ENCODE results near the gene TCOF1.

The TCOF1 gene

GRCh38 chr5:150389531-150390266, 32.2 kb downstream of the TCOF1 start:
- DNase-seq (ENCODE audit: low read depth, low spot score), result no peak

- DNase-seq (ENCODE audit: low read depth, low spot score), result no peak
Measured at GRCh38 chr5:150391064-150391834, 33.8 kb downstream of the TCOF1 start.

GRCh38 chr5:150391986-150392385, 34.5 kb downstream of the TCOF1 start:
- DNase-seq (ENCODE audit: low read depth, low spot score), result no peak

- no peak for DNase-seq (ENCODE audit: low read depth, low spot score)
Measured at GRCh38 chr5:150392680-150393079, 35.2 kb downstream of the TCOF1 start.

GRCh38 chr5:150393096-150393645, 35.7 kb downstream of the TCOF1 start:
- DNase-seq (ENCODE audit: low read depth, low spot score), result no peak

GRCh38 chr5:150394131-150394530, 36.6 kb downstream of the TCOF1 start:
- DNase-seq (ENCODE audit: low read depth, low spot score), result no peak

- no peak for DNase-seq (ENCODE audit: low read depth, low spot score)
Measured at GRCh38 chr5:150394912-150395687, 37.6 kb downstream of the TCOF1 start.

- no peak for DNase-seq (ENCODE audit: low read depth, low spot score)
Measured at GRCh38 chr5:150395688-150395975, 38.1 kb downstream of the TCOF1 start.

- no peak for DNase-seq (ENCODE audit: low read depth, low spot score)
Measured at GRCh38 chr5:150396267-150396666, 38.8 kb downstream of the TCOF1 start.

GRCh38 chr5:150397146-150397781, 39.8 kb downstream of the TCOF1 start:
- DNase-seq (ENCODE audit: low read depth, low spot score), result no peak

GRCh38 chr5:150397782-150398721, 40.6 kb downstream of the TCOF1 start:
- no peak for DNase-seq (ENCODE audit: low read depth, low spot score)

- no peak for DNase-seq (ENCODE audit: low read depth, low spot score)
Measured at GRCh38 chr5:150398722-150399523, 41.4 kb downstream of the TCOF1 start.

GRCh38 chr5:150399524-150400211, 42.2 kb downstream of the TCOF1 start:
- DNase-seq (ENCODE audit: low read depth, low spot score), result no peak

GRCh38 chr5:150400316-150401075, 43.0 kb downstream of the TCOF1 start:
- DNase-seq (ENCODE audit: low read depth, low spot score), result no peak

- DNase-seq (ENCODE audit: low read depth, low spot score), result no peak
Measured at GRCh38 chr5:150401076-150401375, 43.5 kb downstream of the TCOF1 start.

- DNase-seq (ENCODE audit: low read depth, low spot score), result no peak
Measured at GRCh38 chr5:150401376-150402228, 44.1 kb downstream of the TCOF1 start.

- no peak for DNase-seq (ENCODE audit: low read depth, low spot score)
Measured at GRCh38 chr5:150402229-150402773, 44.8 kb downstream of the TCOF1 start.

Measured in activated CD4-positive, CD25-positive, alpha-beta regulatory T cell treated with anti-CD3 and anti-CD28 coated beads, Interleukin-2, amount 50 U/mL, for 16 hours (primary cell).